GM18498 (cell line): Measurements from ENCODE around the gene FAM228A.
"Not testable (repeated sequence)": the region's sequence is repeated elsewhere in the genome, so short reads cannot be mapped to it uniquely, and the experiment has no call there.

Experiments
- ATAC-seq: cut with Tn5 transposase; IDR thresholded peaks from one replicate; pipeline ENCODE4 v1.9.1; 2021; ENCODE audit warnings: mild to moderate bottlenecking, moderate library complexity; ENCODE audit not compliant: unreplicated experiment

The FAM228A gene

GRCh38 chr2:24174851-24175277 is at the start of gene FAM228A:
Gene FAM228A (plus strand): TSS chr2:24175053. CDS start chr2:24175481, 428 bp downstream.
- ATAC-seq, result no peak

GRCh38 chr2:24125956-24126355 is 48.9 kb upstream of the FAM228A start:
- ATAC-seq, result no peak

GRCh38 chr2:24132543-24132942 is 42.3 kb upstream of the FAM228A start:
- ATAC-seq, result no peak

GRCh38 chr2:24140305-24140704 is 34.5 kb upstream of the FAM228A start:
- ATAC-seq, result not testable (repeated sequence)

- ATAC-seq, result no peak
Measured at GRCh38 chr2:24147364-24147763, 27.5 kb upstream of the FAM228A start.

- no peak for ATAC-seq
Measured at GRCh38 chr2:24152413-24153197, 22.2 kb upstream of the FAM228A start.

GRCh38 chr2:24153478-24153877 is 21.4 kb upstream of the FAM228A start:
- ATAC-seq, result no peak

- no peak for ATAC-seq
Measured at GRCh38 chr2:24158131-24158530, 16.7 kb upstream of the FAM228A start.

GRCh38 chr2:24159708-24160107 is 15.1 kb upstream of the FAM228A start:
- no peak for ATAC-seq

GRCh38 chr2:24160761-24161160 is 14.1 kb upstream of the FAM228A start:
- ATAC-seq, result no peak

GRCh38 chr2:24162494-24162893 is 12.4 kb upstream of the FAM228A start:
- ATAC-seq, result no peak

GRCh38 chr2:24163186-24163585 is 11.7 kb upstream of the FAM228A start:
- ATAC-seq, result no peak

- ATAC-seq, result no peak
Measured at GRCh38 chr2:24163601-24164000, 11.3 kb upstream of the FAM228A start.

- ATAC-seq, result peak; percentile 66
Measured at GRCh38 chr2:24164416-24164973, 10.4 kb upstream of the FAM228A start.

- no peak for ATAC-seq
Measured at GRCh38 chr2:24169023-24169422, 5.8 kb upstream of the FAM228A start.

- ATAC-seq, result no peak
Measured at GRCh38 chr2:24175631-24176187, 856 bp downstream of the FAM228A start.

- ATAC-seq, result no peak
Measured at GRCh38 chr2:24176326-24176725, 1.5 kb downstream of the FAM228A start.

- no peak for ATAC-seq
Measured at GRCh38 chr2:24179683-24180082, 4.8 kb downstream of the FAM228A start.

- ATAC-seq, result no peak
Measured at GRCh38 chr2:24181849-24182248, 7.0 kb downstream of the FAM228A start.

GRCh38 chr2:24182507-24182906 is 7.7 kb downstream of the FAM228A start:
- no peak for ATAC-seq

GRCh38 chr2:24183366-24184069 is 8.7 kb downstream of the FAM228A start:
- no peak for ATAC-seq

GRCh38 chr2:24189551-24189950 is 14.7 kb downstream of the FAM228A start:
- no peak for ATAC-seq
